ENCODE measurements around the gene RABGAP1L. TPM values are rescaled to one million over a fixed set of nuclear protein-coding genes. Genes with fewer than 3 reads are reported as not detected.

Gene RABGAP1L
- total and polyA plus RNA-seq, 10 of the 15 experiments (the other 5 are each of a cell fraction or from before 2014, with no cell fraction given) = 5.8 to 194 (median 113) TPM

- TF ChIP-seq SKIL (IDR thresholded peaks at IDR 0.05; ENCODE audit: low read depth, poor library complexity, severe bottlenecking) (no peak), MXI1 (IDR thresholded peaks at IDR 0.05; ENCODE audit: low read depth, low read length) (no peak), GABPA (IDR thresholded peaks at IDR 0.05; ENCODE audit: low read depth) (no peak)
- TF ChIP-seq, protein P1, sequence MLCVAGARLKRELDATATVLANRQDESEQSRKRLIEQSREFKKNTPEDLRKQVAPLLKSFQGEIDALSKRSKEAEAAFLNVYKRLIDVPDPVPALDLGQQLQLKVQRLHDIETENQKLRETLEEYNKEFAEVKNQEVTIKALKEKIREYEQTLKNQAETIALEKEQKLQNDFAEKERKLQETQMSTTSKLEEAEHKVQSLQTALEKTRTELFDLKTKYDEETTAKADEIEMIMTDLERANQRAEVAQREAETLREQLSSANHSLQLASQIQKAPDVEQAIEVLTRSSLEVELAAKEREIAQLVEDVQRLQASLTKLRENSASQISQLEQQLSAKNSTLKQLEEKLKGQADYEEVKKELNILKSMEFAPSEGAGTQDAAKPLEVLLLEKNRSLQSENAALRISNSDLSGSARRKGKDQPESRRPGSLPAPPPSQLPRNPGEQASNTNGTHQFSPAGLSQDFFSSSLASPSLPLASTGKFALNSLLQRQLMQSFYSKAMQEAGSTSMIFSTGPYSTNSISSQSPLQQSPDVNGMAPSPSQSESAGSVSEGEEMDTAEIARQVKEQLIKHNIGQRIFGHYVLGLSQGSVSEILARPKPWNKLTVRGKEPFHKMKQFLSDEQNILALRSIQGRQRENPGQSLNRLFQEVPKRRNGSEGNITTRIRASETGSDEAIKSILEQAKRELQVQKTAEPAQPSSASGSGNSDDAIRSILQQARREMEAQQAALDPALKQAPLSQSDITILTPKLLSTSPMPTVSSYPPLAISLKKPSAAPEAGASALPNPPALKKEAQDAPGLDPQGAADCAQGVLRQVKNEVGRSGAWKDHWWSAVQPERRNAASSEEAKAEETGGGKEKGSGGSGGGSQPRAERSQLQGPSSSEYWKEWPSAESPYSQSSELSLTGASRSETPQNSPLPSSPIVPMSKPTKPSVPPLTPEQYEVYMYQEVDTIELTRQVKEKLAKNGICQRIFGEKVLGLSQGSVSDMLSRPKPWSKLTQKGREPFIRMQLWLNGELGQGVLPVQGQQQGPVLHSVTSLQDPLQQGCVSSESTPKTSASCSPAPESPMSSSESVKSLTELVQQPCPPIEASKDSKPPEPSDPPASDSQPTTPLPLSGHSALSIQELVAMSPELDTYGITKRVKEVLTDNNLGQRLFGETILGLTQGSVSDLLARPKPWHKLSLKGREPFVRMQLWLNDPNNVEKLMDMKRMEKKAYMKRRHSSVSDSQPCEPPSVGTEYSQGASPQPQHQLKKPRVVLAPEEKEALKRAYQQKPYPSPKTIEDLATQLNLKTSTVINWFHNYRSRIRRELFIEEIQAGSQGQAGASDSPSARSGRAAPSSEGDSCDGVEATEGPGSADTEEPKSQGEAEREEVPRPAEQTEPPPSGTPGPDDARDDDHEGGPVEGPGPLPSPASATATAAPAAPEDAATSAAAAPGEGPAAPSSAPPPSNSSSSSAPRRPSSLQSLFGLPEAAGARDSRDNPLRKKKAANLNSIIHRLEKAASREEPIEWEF (IDR thresholded peaks at IDR 0.05; ENCODE audit: insufficient replicate concordance, low read depth, low read length) = no peak
- TF ChIP-seq, protein P2, sequence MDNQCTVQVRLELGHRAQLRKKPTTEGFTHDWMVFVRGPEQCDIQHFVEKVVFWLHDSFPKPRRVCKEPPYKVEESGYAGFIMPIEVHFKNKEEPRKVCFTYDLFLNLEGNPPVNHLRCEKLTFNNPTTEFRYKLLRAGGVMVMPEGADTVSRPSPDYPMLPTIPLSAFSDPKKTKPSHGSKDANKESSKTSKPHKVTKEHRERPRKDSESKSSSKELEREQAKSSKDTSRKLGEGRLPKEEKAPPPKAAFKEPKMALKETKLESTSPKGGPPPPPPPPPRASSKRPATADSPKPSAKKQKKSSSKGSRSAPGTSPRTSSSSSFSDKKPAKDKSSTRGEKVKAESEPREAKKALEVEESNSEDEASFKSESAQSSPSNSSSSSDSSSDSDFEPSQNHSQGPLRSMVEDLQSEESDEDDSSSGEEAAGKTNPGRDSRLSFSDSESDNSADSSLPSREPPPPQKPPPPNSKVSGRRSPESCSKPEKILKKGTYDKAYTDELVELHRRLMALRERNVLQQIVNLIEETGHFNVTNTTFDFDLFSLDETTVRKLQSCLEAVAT (IDR thresholded peaks at IDR 0.05) = no peak
- TF ChIP-seq, protein P3, sequence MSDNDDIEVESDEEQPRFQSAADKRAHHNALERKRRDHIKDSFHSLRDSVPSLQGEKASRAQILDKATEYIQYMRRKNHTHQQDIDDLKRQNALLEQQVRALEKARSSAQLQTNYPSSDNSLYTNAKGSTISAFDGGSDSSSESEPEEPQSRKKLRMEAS (IDR thresholded peaks at IDR 0.05; ENCODE audit: low read depth, low read length) = no peak
Observed at GRCh38 chr1:174761901-174762585, 602.7 kb downstream of the RABGAP1L start (continued).

Measured in GM12878 (cell line).